Motor neuron (in vitro differentiated cells): ENCODE data around the gene MRRF. TPM values are rescaled to one million over a fixed set of nuclear protein-coding genes. Genes with fewer than 3 reads are reported as not detected.
"Not testable (repeated sequence)": the region's sequence is repeated elsewhere in the genome, so short reads cannot be mapped to it uniquely, and the experiment has no call there.

ENCODE experiments used
- ATAC-seq, 8 experiments: fragments of 200-7000 bp; cut with Tn5 transposase; replicated peaks in 6 of 8; 2 replicates each; pipeline ENCODE4 v1.8.0; 2021; ENCODE audit warnings: mild to moderate bottlenecking in 8 of 8, moderate library complexity in 8 of 8
- H3K27ac ChIP-seq, 2 donors: fragments of 250-450 bp; sonication (Bioruptor Pico); 2 replicates each; pipeline ENCODE4 v1.9.0; 2021; ENCODE audit warnings: antibody characterized with exemption in 2 of 2, mild to moderate bottlenecking in 2 of 2, moderate library complexity in 1 of 2
- H3K4me1 ChIP-seq, 2 donors: fragments of 250-450 bp; sonication (Bioruptor Pico); replicated peaks in 1 of 2; 2 replicates each; pipeline ENCODE4 v1.6.1; 2021; ENCODE audit warnings: antibody characterized with exemption in 2 of 2, mild to moderate bottlenecking in 2 of 2, moderate library complexity in 1 of 2
- H3K4me3 ChIP-seq, 5 donors: fragments of 250-450 bp; sonication (Bioruptor Pico); 2 replicates each; pipeline ENCODE4 v1.9.0; 2021; ENCODE audit warnings: antibody characterized with exemption in 5 of 5, mild to moderate bottlenecking in 5 of 5, moderate library complexity in 4 of 5
- WGBS, 10 experiments: fragments of 450-650 bp; shearing (Covaris generic); methylation state at CpG; one replicate each; pipeline ENCODE4 v1.0.0; 2022; 5-methylcytosine and 5-hydroxymethylcytosine counted together
- in situ Hi-C, 9 experiments: fragments of 400-800 bp; cut with MboI; loops; one replicate each; pipeline ENCODE4 v1.15.0; 2021; ENCODE audit warnings: low sequenced_read_pairs in 9 of 9, low pct_unique_long_range_greater_than_20kb in 2 of 9; ENCODE audit not compliant: unreplicated experiment in 9 of 9
- total RNA-seq, 8 experiments: library from RNA; unstranded; fragments of 300-600 nt; gene quantifications; 2 replicates each; pipeline versions ENCODE4 v1.2.3 to v1.2.4, GENCODE V29; 2022

Gene MRRF
- total RNA-seq, 8 experiments from 2014 or later = 23.1 to 81.6 (median 31.1) TPM

GRCh38 chr9:122307061-122307460, 42.4 kb downstream of the MRRF start:
- WGBS, 10 experiments = 60 to 100% (median 90%) methylated on average over 1 to 5 of the region's 5 CpGs; no CpG with 5 or more reads in 3 of the 10 experiments
- Histone ChIP-seq H3K4me3 (no peak overlapping the region), H3K4me1 (no peaks in the 10 kb centered on the region), H3K27ac (no peak overlapping the region)
- ATAC-seq = no peak
- in situ Hi-C loops = no loop called here

GRCh38 chr9:122307925-122308324, 43.2 kb downstream of the MRRF start:
- WGBS, 10 experiments = 83 to 100% (median 100%) methylated on average over 1 of the region's 1 CpG; no CpG with 5 or more reads in 2 of the 10 experiments
- ATAC-seq = no peak
- Histone ChIP-seq H3K27ac (no peak overlapping the region), H3K4me1 (no peaks in the 10 kb centered on the region), H3K4me3 (no peak overlapping the region)
- in situ Hi-C loops = no loop called here

DNA sequence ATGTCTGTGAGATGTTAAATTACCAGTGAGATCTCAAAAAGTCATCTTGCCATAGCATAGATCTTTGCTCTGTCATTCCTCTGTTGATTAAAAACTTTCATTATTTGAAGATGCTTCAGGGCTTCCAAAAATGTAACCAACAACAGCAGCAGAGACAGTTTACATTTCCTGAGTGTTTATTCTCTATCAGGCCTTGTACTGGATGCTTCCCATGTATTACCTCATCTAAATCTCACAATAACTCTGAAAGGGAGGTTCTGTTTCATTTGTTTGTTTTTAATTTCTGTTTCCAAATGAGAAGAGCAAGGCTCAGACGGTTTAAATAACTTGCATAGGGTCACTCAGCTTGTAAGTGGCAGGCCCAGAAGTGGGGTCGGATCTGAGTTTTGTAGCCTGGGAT, 45.2 kb downstream of the MRRF start:
- in situ Hi-C loops = no loop called here

DNA sequence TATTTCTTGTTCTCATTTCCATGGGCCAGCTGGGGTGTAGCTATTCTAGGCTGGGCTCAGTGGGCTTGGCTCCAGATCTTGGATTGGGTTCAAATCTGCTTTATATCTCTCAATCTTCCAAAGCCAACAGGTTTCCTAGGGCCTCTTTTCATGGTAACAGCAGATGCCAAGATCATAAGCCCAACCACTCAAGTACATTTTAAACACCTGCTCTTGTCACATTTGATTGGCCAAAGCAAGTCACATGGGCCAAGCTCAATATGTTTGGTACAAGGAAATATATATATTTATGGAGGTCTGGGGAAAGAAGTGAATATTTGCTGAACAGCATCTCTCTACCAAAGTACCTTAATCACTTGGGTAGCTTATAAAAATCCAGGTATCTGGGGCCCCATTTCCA, 49.5 kb downstream of the MRRF start:
- no peak overlapping the region for H3K27ac ChIP-seq
- in situ Hi-C loops = no loop called here
- no peak for ATAC-seq
- H3K4me1 ChIP-seq = no peaks in the 10 kb centered on the region
- H3K4me3 ChIP-seq = no peak overlapping the region

More for the DNA sequence above, 45.2 kb downstream of the MRRF start:
- no peak for ATAC-seq
- no peaks in the 10 kb centered on the region for H3K4me1 ChIP-seq
- H3K4me3 ChIP-seq = no peak overlapping the region
- H3K27ac ChIP-seq = no peak overlapping the region
- WGBS, 10 experiments = 20 to 100% (median 67%) methylated on average over 1 to 2 of the region's 2 CpGs; no CpG with 5 or more reads in 3 of the 10 experiments

DNA sequence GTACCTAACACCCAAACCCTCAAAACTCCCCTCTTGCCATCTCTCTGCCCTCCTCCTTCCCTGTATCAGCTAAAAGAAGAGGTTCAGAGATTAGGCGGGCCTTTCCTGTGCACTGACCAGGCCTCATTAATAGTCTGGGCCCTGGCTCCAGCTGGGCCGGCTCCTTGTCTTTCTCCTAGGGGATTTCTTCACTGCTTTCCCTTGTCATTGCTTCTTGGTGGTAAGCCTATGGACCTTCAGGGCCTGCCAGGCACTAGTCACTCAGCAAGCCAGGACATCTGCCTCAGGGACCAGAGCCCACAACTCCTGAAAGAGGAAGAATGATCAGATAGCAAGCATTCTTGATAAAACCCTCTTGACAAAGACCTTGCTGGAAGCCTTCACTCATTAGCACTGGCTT, 50.9 kb downstream of the MRRF start:
- ATAC-seq = no peak
- Histone ChIP-seq H3K27ac (no peak overlapping the region), H3K4me1 (no peaks in the 10 kb centered on the region), H3K4me3 (no peak overlapping the region)
- 40 to 89% (median 80%) methylated on average over 1 of the region's 2 CpGs; no CpG with 5 or more reads in 7 of the 10 experiments for WGBS, 10 experiments
- in situ Hi-C loops = no loop called here

DNA sequence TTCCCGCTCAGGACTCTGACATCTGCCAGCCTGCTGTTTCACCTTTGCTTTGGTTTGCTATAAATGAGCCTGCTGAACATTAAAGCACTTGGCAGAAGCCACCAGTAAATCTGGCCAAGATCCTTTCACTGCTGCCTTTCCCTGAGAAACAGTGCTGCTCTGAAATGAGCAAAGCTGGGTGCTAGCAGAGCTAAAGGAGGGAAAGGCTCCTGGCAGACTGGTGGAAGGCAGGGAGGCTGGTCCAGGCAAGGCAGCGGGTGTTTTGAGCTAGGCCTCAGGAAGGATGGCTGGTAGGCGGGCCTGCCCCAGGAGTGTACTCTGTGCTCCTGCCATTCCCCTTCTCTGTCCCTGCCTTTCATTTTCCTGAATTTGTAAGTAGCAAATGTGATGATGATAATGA, 53.6 kb downstream of the MRRF start:
- in situ Hi-C loops = no loop called here
- no peak for ATAC-seq
- Histone ChIP-seq H3K27ac (no peak overlapping the region), H3K4me3 (no peak overlapping the region), H3K4me1 (no peaks in the 10 kb centered on the region)
- WGBS, 10 experiments = 60 to 100% (median 95%) methylated on average over 1 to 2 of the region's 3 CpGs; no CpG with 5 or more reads in 4 of the 10 experiments

GRCh38 chr9:122320413-122320881, 55.8 kb downstream of the MRRF start:
- Histone ChIP-seq H3K27ac (no peak overlapping the region), H3K4me3 (no peak overlapping the region), H3K4me1 (peaks cover 0 to 7% of the 10 kb centered on the region in 2 donors)
- in situ Hi-C loops = no loop called here
- WGBS, 10 experiments = 40 to 100% (median 68%) methylated on average over 1 of the region's 1 CpG; no CpG with 5 or more reads in 6 of the 10 experiments
- peak in 3 of 8 experiments; percentile 41 to 76 (median 64) for ATAC-seq

DNA sequence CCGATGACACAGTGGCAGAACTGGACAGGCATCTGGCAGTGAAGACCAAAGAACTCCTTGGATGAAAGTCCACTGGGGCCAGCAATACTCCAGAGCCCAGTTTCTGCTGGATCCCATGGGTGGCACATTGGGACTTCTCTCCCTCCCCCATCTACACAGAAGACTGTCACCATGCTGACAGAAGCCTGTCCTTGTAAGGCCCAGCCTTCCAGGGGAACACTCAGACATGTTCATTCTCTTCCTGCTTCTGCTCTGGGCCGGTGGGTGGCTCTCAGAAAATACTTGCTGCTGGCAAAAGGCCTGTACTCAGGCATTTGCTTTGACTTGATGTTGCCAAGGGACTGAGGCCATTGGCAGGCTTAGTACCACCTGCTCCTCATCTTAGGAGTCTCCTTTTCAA, 57.9 kb downstream of the MRRF start:
- Histone ChIP-seq H3K4me3 (no peak overlapping the region), H3K27ac (no peak overlapping the region), H3K4me1 (peaks cover 0 to 13% of the 10 kb centered on the region in 2 donors)
- no peak for ATAC-seq
- in situ Hi-C loops = no loop called here
- WGBS, 10 experiments = 75 to 100% (median 94%) methylated on average over 1 to 2 of the region's 2 CpGs; no CpG with 5 or more reads in 6 of the 10 experiments

DNA sequence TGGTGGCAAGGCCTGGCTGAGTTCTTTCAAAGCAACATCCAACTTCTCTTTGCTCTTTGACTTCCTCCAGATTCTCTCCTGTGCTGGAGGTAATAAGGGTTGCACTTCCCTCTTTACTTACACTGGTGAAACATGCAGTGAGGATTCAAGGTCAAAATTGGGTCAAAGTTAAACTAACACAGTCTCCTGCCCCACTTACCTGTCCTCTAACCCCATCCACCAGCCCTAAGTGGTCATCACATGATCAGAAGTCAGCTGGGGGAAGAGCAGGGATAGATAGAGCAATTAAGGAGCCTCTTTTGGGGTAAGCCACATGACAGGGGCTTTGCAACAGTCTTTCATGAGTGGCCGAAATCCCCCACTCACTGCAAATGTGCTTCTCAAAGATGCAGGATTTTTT, 60.0 kb downstream of the MRRF start:
- peaks cover 0 to 13% of the 10 kb centered on the region in 2 donors for H3K4me1 ChIP-seq
- WGBS, 10 experiments = 100% methylated on average over 1 of the region's 1 CpG; no CpG with 5 or more reads in 8 of the 10 experiments
- ATAC-seq, H3K27ac ChIP-seq, in situ Hi-C loops, H3K4me3 ChIP-seq: not testable (repeated sequence)

DNA sequence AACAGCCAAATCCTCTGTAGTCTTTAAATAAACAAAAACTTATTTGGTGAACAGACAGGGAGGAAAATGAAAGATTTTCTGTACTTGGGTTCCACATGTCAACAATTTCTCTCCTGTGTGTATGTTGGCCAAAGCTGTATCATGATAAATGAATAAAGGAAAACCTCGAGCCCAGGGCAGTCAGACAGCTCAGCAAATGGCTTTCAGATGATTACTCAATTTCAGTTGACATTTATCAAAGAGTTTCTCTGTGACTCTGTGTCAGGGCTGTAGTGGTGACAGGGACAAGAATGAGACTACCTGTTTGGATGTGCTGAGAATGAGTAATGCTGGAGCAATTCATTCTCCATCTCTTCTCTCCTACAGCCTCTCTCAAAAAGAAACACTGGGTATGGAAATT, 60.4 kb downstream of the MRRF start:
- no peak overlapping the region for H3K4me3 ChIP-seq
- H3K4me1 ChIP-seq = peaks cover 0 to 13% of the 10 kb centered on the region in 2 donors
- peak in 4 of 8 experiments; percentile 10 to 72 (median 39) for ATAC-seq
- WGBS, 10 experiments = 0 to 75% (median 33%) methylated on average over 1 of the region's 1 CpG; no CpG with 5 or more reads in 6 of the 10 experiments
- in situ Hi-C loops = no loop called here
- no peak overlapping the region for H3K27ac ChIP-seq

DNA sequence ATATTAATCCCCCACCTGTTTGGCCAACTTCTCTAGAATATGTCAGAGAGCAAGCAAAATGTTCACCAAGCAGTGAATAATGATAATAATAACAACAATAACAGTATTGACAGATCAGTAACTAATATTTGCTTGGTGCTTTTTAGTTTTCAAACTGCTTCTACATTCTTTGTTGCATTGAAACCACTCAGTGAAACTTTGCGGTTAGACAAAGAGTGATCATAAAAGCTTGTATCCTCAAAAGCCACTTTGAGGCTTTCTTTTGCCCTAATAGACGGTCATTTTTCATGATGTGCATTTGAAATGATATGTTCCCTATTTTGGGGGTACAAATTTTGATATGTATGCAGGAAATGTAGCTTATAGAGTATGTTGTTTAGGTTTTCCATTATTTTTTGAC, 62.5 kb downstream of the MRRF start:
- Histone ChIP-seq H3K27ac (no peak overlapping the region), H3K4me3 (no peak overlapping the region), H3K4me1 (peaks cover 0 to 13% of the 10 kb centered on the region in 2 donors)
- in situ Hi-C loops = no loop called here
- WGBS, 10 experiments = 80 to 100% (median 100%) methylated on average over 1 to 2 of the region's 2 CpGs; no CpG with 5 or more reads in 1 of the 10 experiments
- ATAC-seq = no peak

DNA sequence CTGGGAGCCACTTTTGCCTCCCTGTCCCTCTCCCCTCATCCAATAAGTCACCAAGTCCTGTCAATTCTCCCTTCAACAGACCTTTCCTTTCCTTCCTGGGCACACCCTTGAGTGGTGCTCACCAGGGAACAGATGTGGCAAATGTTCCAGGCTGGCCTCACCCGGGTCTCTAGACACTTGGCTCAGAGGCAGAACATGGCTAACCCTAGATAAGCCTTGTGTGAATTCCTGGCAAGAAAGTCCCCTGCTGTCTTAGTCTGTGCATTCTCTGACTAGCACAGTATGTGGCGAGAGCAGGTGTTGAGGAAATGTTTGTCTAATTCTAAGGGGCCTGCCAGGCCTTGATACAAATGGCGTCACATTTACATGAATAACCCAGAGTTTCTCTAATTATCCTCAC, 64.9 kb downstream of the MRRF start:
- ATAC-seq = no peak
- Histone ChIP-seq H3K27ac (no peak overlapping the region), H3K4me1 (peaks cover 0 to 13% of the 10 kb centered on the region in 2 donors), H3K4me3 (no peak overlapping the region)
- in situ Hi-C loops = no loop called here
- WGBS, 10 experiments = 60 to 79% (median 64%) methylated on average over 1 to 3 of the region's 3 CpGs; no CpG with 5 or more reads in 6 of the 10 experiments

- ATAC-seq, in situ Hi-C loops, H3K4me1 ChIP-seq, H3K4me3 ChIP-seq, H3K27ac ChIP-seq: not testable (repeated sequence)
- 89 to 100% (median 92%) methylated on average over 1 to 5 of the region's 6 CpGs; no CpG with 5 or more reads in 7 of the 10 experiments for WGBS, 10 experiments
Observed at GRCh38 chr9:122330466-122330865, 65.8 kb downstream of the MRRF start.

DNA sequence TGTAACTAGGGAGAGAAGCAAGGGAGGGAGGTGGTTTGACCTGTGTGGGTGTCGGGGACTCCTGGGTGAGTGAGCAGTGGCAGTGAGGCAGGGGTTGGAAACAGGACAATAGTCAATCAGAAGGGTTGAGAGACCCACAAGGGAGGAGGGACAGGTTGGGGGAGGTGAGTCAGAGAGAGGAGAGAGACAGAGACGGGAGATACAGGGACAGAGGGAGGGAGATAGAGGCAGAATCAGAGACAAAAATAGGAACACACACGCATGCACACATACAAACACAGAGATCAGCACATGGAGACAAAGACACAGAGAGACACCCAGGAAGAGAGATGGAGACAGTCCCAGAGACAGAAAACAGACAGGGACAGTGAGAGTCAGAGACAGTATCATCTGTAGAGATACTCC, 66.8 kb downstream of the MRRF start:
- no peak overlapping the region for H3K27ac ChIP-seq
- no peak overlapping the region for H3K4me3 ChIP-seq
- in situ Hi-C loops = no loop called here
- peak in 1 of 8 experiments; percentile 7 for ATAC-seq
- WGBS, 10 experiments = 58 to 100% (median 76%) methylated on average over 1 to 3 of the region's 3 CpGs; no CpG with 5 or more reads in 3 of the 10 experiments
- H3K4me1 ChIP-seq = no peaks in the 10 kb centered on the region
